GM12878 (cell line): ENCODE data around the gene ARHGEF16. TPM values are rescaled to one million over a fixed set of nuclear protein-coding genes. Genes with fewer than 3 reads are reported as not detected.

Experiments
- ATAC-seq: fragments of 200-7000 bp; cut with Tn5 transposase; 3 replicates; pipeline ENCODE4 v1.9.1; 2020; ENCODE audit warnings: mild to moderate bottlenecking, moderate library complexity
- BruUV-seq: library from RNA; stranded (reverse); fragments of 400-500 nt; replicated peaks from 2 replicates; lab custom pipeline; 2021; lab: Mats Ljungman, UMichigan
- CTCF ChIA-PET: fragments of 300-600 bp; sonication (Branson Sonifier 250); formaldehyde crosslinking; extraction: SDS; loops from one replicate; lab custom pipeline; 2021; ENCODE audit warnings: inconsistent platforms; lab: Yijun Ruan, JAX
- POLR2A ChIA-PET: fragments of 350-600 bp; formaldehyde crosslinking; extraction: SDS; loops from one replicate; lab custom pipeline; 2021; ENCODE audit warnings: inconsistent platforms; lab: Charles Lee
- RAD21 ChIA-PET: fragments of 300-600 bp; sonication (Branson Sonifier 250); formaldehyde crosslinking; loops from one replicate; lab custom pipeline; 2023; ENCODE audit warnings: antibody characterized with exemption; ENCODE audit not compliant: unreplicated experiment; lab: Charles Lee
- SMC1A ChIA-PET: fragments of 300-600 bp; sonication (Branson Sonifier 250); formaldehyde crosslinking; loops from one replicate; lab custom pipeline; 2023; ENCODE audit not compliant: unreplicated experiment, uncharacterized antibody; lab: Charles Lee
- DNase-seq: peaks from one replicate; pipeline ENCODE4 v3.0.0-alpha.2; 2011; ENCODE audit warnings: low read depth, low spot score
- FAIRE-seq: peaks from 3 replicates; lab custom pipeline; 2011; peaks lifted over from hg19 to GRCh38; lab: Jason Lieb, UNC
- H2AFZ ChIP-seq: 2 replicates; pipeline ENCODE4 v1.6.0; 2011; ENCODE audit warnings: low read depth, low read length, control low read depth; ENCODE audit not compliant: control insufficient read depth
- H3K27ac ChIP-seq: 2 replicates; pipeline ENCODE4 v1.5.1; 2011; ENCODE audit warnings: control low read depth; ENCODE audit not compliant: control insufficient read depth, insufficient read depth
- H3K27me3 ChIP-seq, 2 experiments: replicated peaks in 1 of 2; 2 replicates each; pipeline versions ENCODE4 v1.6.0 to v1.6.1; 2011; ENCODE audit warnings: low read length in 1 of 2; ENCODE audit not compliant: control insufficient read depth in 2 of 2, insufficient read depth in 2 of 2
- H3K36me3 ChIP-seq, 2 experiments: 2 replicates each; pipeline ENCODE4 v1.5.1; 2011; ENCODE audit warnings: low read length in 1 of 2; ENCODE audit not compliant: control insufficient read depth in 2 of 2, insufficient read depth in 2 of 2
- H3K4me1 ChIP-seq: 2 replicates; pipeline ENCODE4 v1.6.1; 2011; ENCODE audit warnings: mild to moderate bottlenecking, low read length, moderate library complexity, mixed read lengths; ENCODE audit not compliant: control insufficient read depth, insufficient read depth
- H3K4me2 ChIP-seq: 2 replicates; pipeline ENCODE4 v1.6.0; 2011; ENCODE audit warnings: control low read depth; ENCODE audit not compliant: control insufficient read depth, insufficient read depth
- H3K4me3 ChIP-seq: fragments of 200-600 bp; sonication (generic); 2 replicates; pipeline ENCODE4 v1.5.1; 2016
- H3K79me2 ChIP-seq: 2 replicates; pipeline ENCODE4 v1.6.0; 2011; ENCODE audit warnings: low read length; ENCODE audit not compliant: control insufficient read depth, insufficient read depth
- H3K9ac ChIP-seq: 2 replicates; pipeline ENCODE4 v1.8.0; 2011; ENCODE audit warnings: low read length, control low read depth, mixed read lengths; ENCODE audit not compliant: control insufficient read depth, insufficient read depth
- H3K9me3 ChIP-seq: replicated peaks from 3 replicates; pipeline ENCODE4 v1.5.1; 2011; ENCODE audit warnings: mild to moderate bottlenecking, low read length; ENCODE audit not compliant: control insufficient read depth, insufficient read depth
- H4K20me1 ChIP-seq: 2 replicates; pipeline ENCODE4 v1.6.0; 2011; ENCODE audit not compliant: control insufficient read depth, insufficient read depth
- CEBPB ChIP-seq, 2 experiments: fragments of 150-350 bp in 1 of 2; IDR thresholded peaks; 2 replicates each; pipeline ENCODE4 v1.6.1; 2012 to 2014; ENCODE audit warnings: low read depth in 2 of 2, low read length in 2 of 2, borderline replicate concordance in 1 of 2, inconsistent platforms in 1 of 2
- CHD4 ChIP-seq: fragments of 200-600 bp; sonication (generic); IDR thresholded peaks from 2 replicates; pipeline ENCODE4 v1.6.1; 2016; ENCODE audit warnings: mild to moderate bottlenecking
- CREB1 ChIP-seq: IDR thresholded peaks from 2 replicates; pipeline ENCODE4 v1.6.1; 2012; ENCODE audit warnings: low read depth, mild to moderate bottlenecking, inconsistent platforms
- CUX1 ChIP-seq: IDR thresholded peaks from 2 replicates; pipeline ENCODE4 v1.6.1; 2012; ENCODE audit warnings: improper control_type of control experiment, low read depth, low read length; ENCODE audit not compliant: insufficient replicate concordance
- DPF2 ChIP-seq: fragments of 450-650 bp; IDR thresholded peaks from 2 replicates; pipeline ENCODE4 v1.6.1; 2017; ENCODE audit warnings: mild to moderate bottlenecking
- EGR1 ChIP-seq, 2 experiments: IDR thresholded peaks; 1 replicate in 1 of 2; 2 replicates in 1 of 2; pipeline ENCODE4 v1.6.1; 2011 to 2012; ENCODE audit warnings: low read depth in 2 of 2, low read length in 2 of 2, borderline replicate concordance in 1 of 2, mild to moderate bottlenecking in 1 of 2, moderate library complexity in 1 of 2
- NR2C1 ChIP-seq: fragments of 450-650 bp; IDR thresholded peaks from 2 replicates; pipeline ENCODE4 v1.6.1; 2017; ENCODE audit warnings: antibody characterized with exemption, mild to moderate bottlenecking, moderate library complexity
- NR2F1 ChIP-seq: fragments of 450-650 bp; conservative IDR thresholded peaks from 2 replicates; pipeline ENCODE4 v1.6.1; 2017; ENCODE audit warnings: mild to moderate bottlenecking
- RB1 ChIP-seq: fragments of 450-650 bp; formaldehyde crosslinking; IDR thresholded peaks from 2 replicates; pipeline ENCODE4 v1.6.1; 2017; ENCODE audit warnings: mild to moderate bottlenecking, borderline replicate concordance
- STAT1 ChIP-seq: fragments of 450-650 bp; conservative IDR thresholded peaks from 2 replicates; pipeline ENCODE4 v1.6.1; 2014; ENCODE audit warnings: antibody characterized with exemption, mild to moderate bottlenecking
- SUZ12 ChIP-seq: fragments of 200-600 bp; sonication (generic); IDR thresholded peaks from one replicate; pipeline ENCODE4 v1.6.1; 2018; ENCODE audit warnings: antibody characterized with exemption, mild to moderate bottlenecking; ENCODE audit not compliant: unreplicated experiment
- WRNIP1 ChIP-seq: IDR thresholded peaks from 2 replicates; pipeline ENCODE4 v1.6.1; 2011; ENCODE audit warnings: low read depth, low read length, improper control_type of control experiment, borderline replicate concordance
- WGBS: methylation state at CpG from one replicate; pipeline ENCODE4 v1.1.6; 2016; ENCODE audit warnings: low lambda C conversion rate; ENCODE audit not compliant: insufficient replicate concordance, insufficient coverage; ENCODE audit errors: missing lambda C conversion rate; 5-methylcytosine and 5-hydroxymethylcytosine counted together
- in situ Hi-C: fragments of 300-500 bp; cut with MboI; formaldehyde crosslinking; loops from 9 replicates; pipeline ENCODE4 v1.14.3; 2018; ENCODE audit warnings: mixed read lengths
- intact Hi-C: fragments of 100-400 bp; cut with micrococcal nuclease; formaldehyde crosslinking; loops from one replicate; pipeline ENCODE4 v1.14.2; 2022; ENCODE audit not compliant: unreplicated experiment
- polyA plus RNA-seq, 11 experiments: library from polyadenylated mRNA; depleted of rRNA in 4 of 11; unstranded in 6 of 11; stranded (reverse) in 5 of 11; fragments of >200 nt; fragmentation: Nextera tagmentation in 4 of 11; fragmentation: Illumina TruSeq in 1 of 11; extraction: Ambion mirVana in 4 of 11; extraction: Trizol in 1 of 11; gene quantifications; 1 replicate in 1 of 11; 2 replicates in 10 of 11; pipeline versions ENCODE4 v1.2.1 to v1.2.3, GENCODE V29; 2011 to 2016; ENCODE audit warnings: inconsistent platforms in 2 of 11, missing spikeins in 2 of 11, low read depth in 1 of 11
- total RNA-seq, 4 experiments: library from RNA; depleted of rRNA in 3 of 4; stranded (reverse); fragments of >200 nt in 3 of 4; fragmentation: Illumina TruSeq in 1 of 4; extraction: Trizol in 1 of 4; gene quantifications; 2 replicates each; pipeline versions ENCODE4 v1.2.1 to v1.2.3, GENCODE V29; 2013 to 2021

The ARHGEF16 gene
- total and polyA plus RNA-seq, 10 of the 15 experiments (the other 5 are each of a cell fraction or from before 2014, with no cell fraction given) = not detected

DNA sequence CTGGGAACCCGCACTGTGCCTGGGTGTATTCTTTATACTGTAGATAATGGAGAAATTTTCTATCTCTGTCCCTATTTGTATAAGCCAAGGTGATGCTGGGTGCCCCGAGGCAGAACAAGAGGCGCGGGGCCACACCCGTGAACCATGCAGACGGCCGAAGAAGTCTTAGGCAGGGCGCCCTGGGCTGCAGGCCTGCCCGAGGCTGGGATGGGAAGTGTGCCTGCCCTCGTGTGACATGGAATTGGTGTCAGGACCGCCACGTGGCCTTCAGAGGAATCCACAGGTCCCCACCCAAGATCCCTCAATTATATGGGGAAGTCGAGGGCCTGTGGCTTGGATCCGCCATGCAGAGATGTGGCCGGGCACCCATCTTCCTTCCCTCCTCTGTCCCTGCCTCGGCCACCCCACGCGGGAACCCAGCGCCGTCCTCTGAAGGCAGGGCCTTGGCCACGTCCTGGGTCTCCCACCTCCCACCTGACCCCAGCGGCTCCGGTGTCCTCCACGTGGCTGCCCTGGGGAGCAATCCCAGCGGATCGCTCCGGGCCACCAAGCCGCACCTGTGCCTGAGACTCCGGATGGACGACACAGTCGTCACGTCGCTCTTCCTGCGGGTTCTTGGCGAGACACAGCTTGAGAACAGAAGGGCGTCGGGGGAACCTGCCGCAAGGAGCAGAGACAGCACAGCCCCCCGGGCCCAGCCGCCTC lies 19.9 kb upstream of the ARHGEF16 start:
- no peak for TF ChIP-seq CHD4
- Histone ChIP-seq H3K27ac (no peak overlapping the region), H4K20me1 (no peaks in the 10 kb centered on the region), H2AFZ (no peak overlapping the region), H3K9ac (no peak overlapping the region), H3K4me3 (no peak overlapping the region), H3K36me3 (no peaks in the 10 kb centered on the region), H3K4me1 (no peaks in the 10 kb centered on the region), H3K79me2 (no peaks in the 10 kb centered on the region), H3K4me2 (no peak overlapping the region), H3K27me3 (no peaks in the 10 kb centered on the region), H3K9me3 (no peaks in the 10 kb centered on the region)
- ChIA-PET CTCF (no interaction called here), SMC1A (no interaction called here), POLR2A (no interaction called here), RAD21 (no interaction called here)
- BruUV-seq = no TSS peak
- intact Hi-C loops = no loop called here
- DNase-seq (no peak), ATAC-seq (no peak), FAIRE-seq (no peak)
- 48% methylated on average over 34 of the region's 40 CpGs for WGBS
- in situ Hi-C loops = loop anchor here (10.0 kb wide), 1 partner anchor 60 kb away; no protein-coding TSS in a partner anchor

GRCh38 chr1:3435666-3436065 lies 18.8 kb upstream of the ARHGEF16 start:
- 37% methylated on average over 16 of the region's 21 CpGs for WGBS
- CTCF ChIA-PET = no interaction called here
- FAIRE-seq (no peak), DNase-seq (no peak), ATAC-seq (no peak)
- Histone ChIP-seq H3K9me3 (no peaks in the 10 kb centered on the region), H4K20me1 (no peaks in the 10 kb centered on the region), H3K9ac (no peak overlapping the region), H2AFZ (no peak overlapping the region), H3K4me3 (no peak overlapping the region), H3K27ac (no peak overlapping the region), H3K4me1 (no peaks in the 10 kb centered on the region), H3K4me2 (no peak overlapping the region), H3K36me3 (no peaks in the 10 kb centered on the region), H3K27me3 (no peaks in the 10 kb centered on the region), H3K79me2 (no peaks in the 10 kb centered on the region)
- in situ Hi-C loops (loop anchor here (10.0 kb wide), 1 partner anchor 61 kb away; no protein-coding TSS in a partner anchor), intact Hi-C loops (no loop called here)
- POLR2A ChIA-PET = no interaction called here
- BruUV-seq = no TSS peak
- SMC1A ChIA-PET = no interaction called here
- RAD21 ChIA-PET = no interaction called here
- TF ChIP-seq NR2C1 (no peak), CEBPB (IDR thresholded peaks at IDR 0.05; ENCODE audit: borderline replicate concordance in 1 of 2, low read depth in 2 of 2, low read length in 2 of 2) (no peak), CREB1 (no peak), DPF2 (no peak), SUZ12 (no peak), STAT1 (no peak), CUX1 (no peak), EGR1 (IDR thresholded peaks at IDR 0.05; ENCODE audit: borderline replicate concordance in 1 of 2, low read depth in 2 of 2, low read length in 2 of 2) (no peak), NR2F1 (no peak), RB1 (no peak), WRNIP1 (no peak)
